Liver (tissue), 3 donors: ENCODE data around the gene SLN.

Experiments used
- CTCF ChIP-seq: fragments of 150-350 bp; IDR thresholded peaks from 2 replicates; pipeline ENCODE4 v1.5.1; 2017; ENCODE audit warnings: improper control_type of control experiment, low read depth, low read length; ENCODE audit not compliant: missing input control
- EGR1 ChIP-seq, 2 donors: IDR thresholded peaks; 2 replicates each; pipeline ENCODE4 v1.6.1; 2016 to 2018; ENCODE audit warnings: antibody characterized with exemption in 2 of 2, low read depth in 2 of 2
- FOXA1 ChIP-seq: IDR thresholded peaks from 2 replicates; pipeline ENCODE4 v1.6.1; 2016; ENCODE audit warnings: antibody characterized with exemption
- GABPA ChIP-seq, 2 donors: IDR thresholded peaks in 1 of 2; conservative IDR thresholded peaks in 1 of 2; 2 replicates each; pipeline ENCODE4 v1.6.1; 2016; ENCODE audit warnings: antibody characterized with exemption in 2 of 2, mild to moderate bottlenecking in 1 of 2, moderate library complexity in 1 of 2
- HNF4A ChIP-seq, 2 donors: conservative IDR thresholded peaks; 2 replicates each; pipeline ENCODE4 v1.6.1; 2016; ENCODE audit warnings: antibody characterized with exemption in 2 of 2, mild to moderate bottlenecking in 2 of 2
- JUND ChIP-seq, 2 donors: IDR thresholded peaks; 2 replicates each; pipeline ENCODE4 v1.6.1; 2016; ENCODE audit warnings: antibody characterized with exemption in 2 of 2
- MAX ChIP-seq: IDR thresholded peaks from 2 replicates; pipeline ENCODE4 v1.6.1; 2016; ENCODE audit warnings: antibody characterized with exemption
- RAD21 ChIP-seq, 2 donors: IDR thresholded peaks; 2 replicates each; pipeline ENCODE4 v1.6.1; 2016; ENCODE audit warnings: antibody characterized with exemption in 2 of 2, mild to moderate bottlenecking in 2 of 2
- REST ChIP-seq: IDR thresholded peaks from 2 replicates; pipeline ENCODE4 v1.6.1; 2016; ENCODE audit warnings: antibody characterized with exemption, mild to moderate bottlenecking
- RXRA ChIP-seq, 2 donors: IDR thresholded peaks; 2 replicates each; pipeline ENCODE4 v1.6.1; 2017 to 2018; ENCODE audit warnings: antibody characterized with exemption in 2 of 2, mild to moderate bottlenecking in 1 of 2
- SP1 ChIP-seq: IDR thresholded peaks from 2 replicates; pipeline ENCODE4 v1.6.1; 2018; ENCODE audit warnings: antibody characterized with exemption, mild to moderate bottlenecking
- TAF1 ChIP-seq: conservative IDR thresholded peaks from 2 replicates; pipeline ENCODE4 v1.6.1; 2016; ENCODE audit warnings: antibody characterized with exemption, mild to moderate bottlenecking
- YY1 ChIP-seq: IDR thresholded peaks from 2 replicates; pipeline ENCODE4 v1.6.1; 2016; ENCODE audit warnings: antibody characterized with exemption, mild to moderate bottlenecking
- ZBTB33 ChIP-seq: IDR thresholded peaks from 2 replicates; pipeline ENCODE4 v1.6.1; 2016; ENCODE audit warnings: antibody characterized with exemption
- donor health status: healthy.
- donor health status: healthy.

GRCh38 chr11:107756553-107756952 is 44.7 kb upstream of the SLN start:
- TF ChIP-seq CTCF (no peak), ZBTB33 (no peak), SP1 (no peak), RXRA (IDR thresholded peaks at IDR 0.05) (no peak), JUND (IDR thresholded peaks at IDR 0.05) (no peak), RAD21 (IDR thresholded peaks at IDR 0.05) (no peak), REST (no peak), EGR1 (IDR thresholded peaks at IDR 0.05; ENCODE audit: low read depth in 2 of 2) (no peak), HNF4A (conservative IDR thresholded peaks at IDR 0.05) (no peak), TAF1 (no peak), YY1 (no peak), MAX (no peak), GABPA (IDR thresholded peaks at IDR 0.05 in 1 of 2, conservative IDR thresholded peaks at IDR 0.05 in 1 of 2) (no peak), FOXA1 (no peak)
